DND-41 (cell line): ENCODE data around the gene PHC2.

Source experiments
- ATAC-seq: fragments of 200-7000 bp; cut with Tn5 transposase; 3 replicates; pipeline ENCODE4 v1.9.1; 2021; ENCODE audit warnings: low read depth; ENCODE audit not compliant: insufficient read depth
- DNase-seq: peaks from one replicate; pipeline ENCODE4 v3.0.0-alpha.2; 2020
- H2AFZ ChIP-seq: 2 replicates; pipeline ENCODE4 v1.6.0; 2012; ENCODE audit warnings: low read depth, low read length
- H3K27ac ChIP-seq: 2 replicates; pipeline ENCODE4 v1.5.1; 2012; ENCODE audit warnings: low read length, inconsistent platforms
- H3K27me3 ChIP-seq: fragments of 200-600 bp; sonication (generic); 2 replicates; pipeline ENCODE4 v1.6.0; 2012; ENCODE audit warnings: low read length, mild to moderate bottlenecking, inconsistent platforms; ENCODE audit not compliant: insufficient read depth, poor library complexity
- H3K36me3 ChIP-seq: 2 replicates; pipeline ENCODE4 v1.5.1; 2012; ENCODE audit warnings: low read length, inconsistent platforms; ENCODE audit not compliant: insufficient read depth
- H3K4me1 ChIP-seq: 2 replicates; pipeline ENCODE4 v1.5.1; 2012; ENCODE audit warnings: mild to moderate bottlenecking, low read length; ENCODE audit not compliant: insufficient read depth
- H3K4me2 ChIP-seq: 2 replicates; pipeline ENCODE4 v1.6.0; 2012; ENCODE audit warnings: mild to moderate bottlenecking, moderate library complexity, low read length, inconsistent platforms; ENCODE audit not compliant: insufficient read depth
- H3K4me3 ChIP-seq, 2 experiments: fragments of 200-600 bp in 1 of 2; shearing (Covaris generic) in 1 of 2; 2 replicates each; pipeline ENCODE4 v1.5.1; 2012 to 2016; ENCODE audit warnings: inconsistent platforms in 2 of 2, low read length in 2 of 2, mild to moderate bottlenecking in 2 of 2, low read depth in 1 of 2, moderate library complexity in 1 of 2
- H3K79me2 ChIP-seq: 2 replicates; pipeline ENCODE4 v1.6.0; 2012; ENCODE audit warnings: low read length, inconsistent platforms; ENCODE audit not compliant: insufficient read depth
- H3K9ac ChIP-seq: 2 replicates; pipeline ENCODE4 v1.6.0; 2012; ENCODE audit warnings: low read depth, mild to moderate bottlenecking, inconsistent platforms, low read length, moderate library complexity
- H3K9me3 ChIP-seq: 2 replicates; pipeline ENCODE4 v1.5.1; 2012; ENCODE audit warnings: low read length, moderate library complexity, mild to moderate bottlenecking, inconsistent platforms; ENCODE audit not compliant: insufficient read depth, severe bottlenecking
- H4K20me1 ChIP-seq: 2 replicates; pipeline ENCODE4 v1.6.0; 2012; ENCODE audit warnings: low read length; ENCODE audit not compliant: insufficient read depth
- CTCF ChIP-seq: IDR thresholded peaks from 2 replicates; pipeline ENCODE4 v1.5.1; 2012; ENCODE audit warnings: borderline replicate concordance, low read length, moderate library complexity, mild to moderate bottlenecking; ENCODE audit not compliant: poor library complexity, severe bottlenecking; ENCODE audit errors: extremely low read depth
- EZH2 ChIP-seq: IDR thresholded peaks from 3 replicates; pipeline ENCODE4 v1.6.1; 2012; ENCODE audit warnings: borderline replicate concordance, low read depth, mild to moderate bottlenecking, moderate library complexity, low read length, inconsistent platforms; ENCODE audit not compliant: severe bottlenecking

Gene PHC2

GRCh38 chr1:33385251-33385650 lies 45.6 kb downstream of the PHC2 start:
- peaks cover 26% of the 10 kb centered on the region for H3K27me3 ChIP-seq
- TF ChIP-seq CTCF (no peak), EZH2 (no peak)
- no peaks in the 10 kb centered on the region for H3K4me1 ChIP-seq
- no peaks in the 10 kb centered on the region; the same call in 1 of the 2 replicates for H4K20me1 ChIP-seq
- no peaks in the 10 kb centered on the region for H3K79me2 ChIP-seq
- H3K27ac ChIP-seq: no peak overlapping the region
- H3K36me3 ChIP-seq: no peaks in the 10 kb centered on the region
- ATAC-seq (no peak), DNase-seq (no peak)
- H2AFZ ChIP-seq: no peak overlapping the region
- no peak overlapping the region for H3K4me3 ChIP-seq
- no peak overlapping the region for H3K4me2 ChIP-seq
- no peak overlapping the region for H3K9ac ChIP-seq
- H3K9me3 ChIP-seq: no peaks in the 10 kb centered on the region

- H2AFZ ChIP-seq: no peak overlapping the region
- no peak overlapping the region for H3K4me2 ChIP-seq
- ATAC-seq: no peak
- no peak overlapping the region for H3K4me3 ChIP-seq
- no peak overlapping the region for H3K27ac ChIP-seq
- no peaks in the 10 kb centered on the region for H3K9me3 ChIP-seq
- no peak for DNase-seq
- TF ChIP-seq CTCF (no peak), EZH2 (no peak)
- no peaks in the 10 kb centered on the region for H3K79me2 ChIP-seq
- no peaks in the 10 kb centered on the region; the same call in 1 of the 2 replicates for H4K20me1 ChIP-seq
- H3K9ac ChIP-seq: no peak overlapping the region
- no peaks in the 10 kb centered on the region for H3K36me3 ChIP-seq
- H3K4me1 ChIP-seq: no peaks in the 10 kb centered on the region
- peaks cover 18% of the 10 kb centered on the region for H3K27me3 ChIP-seq
These were observed 46.7 kb downstream of the PHC2 start for GRCh38 chr1:33384040-33384812.

GRCh38 chr1:33383489-33383888 lies 47.4 kb downstream of the PHC2 start:
- Histone ChIP-seq H2AFZ (no peak overlapping the region), H3K4me2 (no peak overlapping the region), H3K4me3 (no peak overlapping the region), H3K9ac (no peak overlapping the region), H3K27ac (no peak overlapping the region), H3K36me3 (no peaks in the 10 kb centered on the region), H3K9me3 (no peaks in the 10 kb centered on the region), H4K20me1 (no peaks in the 10 kb centered on the region; the same call in 1 of the 2 replicates), H3K4me1 (no peaks in the 10 kb centered on the region), H3K27me3 (peaks cover 16% of the 10 kb centered on the region), H3K79me2 (no peaks in the 10 kb centered on the region)
- TF ChIP-seq CTCF: no peak
- TF ChIP-seq EZH2: no peak
- ATAC-seq: no peak
- no peak for DNase-seq
